ENCODE data around the gene ISYNA1. TPM values are rescaled to one million over a fixed set of nuclear protein-coding genes. Genes with fewer than 3 reads are reported as not detected.
A peak's percentile ranks its signal among the peaks of the same experiment; 100 is the strongest.

The ISYNA1 gene
- total and polyA plus RNA-seq, 7 donors = 6.3 to 17.0 (median 9.8) TPM

- ATAC-seq (peak in 3 of 4 donors; percentile 8 to 13 (median 9)), DNase-seq (no peak)
- Histone ChIP-seq H3K4me1 (peaks cover 18% of the 10 kb centered on the region), H3K4me3 (no peak overlapping the region), H3K27ac (no peak overlapping the region), H3K36me3 (ENCODE audit: insufficient read depth in 1 of 2, low read depth in 1 of 2) (peaks cover 0 to 19% of the 10 kb centered on the region in 2 donors), H3K27me3 (ENCODE audit: insufficient read depth in 3 of 3, low read length in 2 of 3) (peaks cover 0 to 8% (median 6%) of the 10 kb centered on the region in 3 donors), H3K9me3 (no peaks in the 10 kb centered on the region)
- no peak for TF ChIP-seq CTCF (IDR thresholded peaks at IDR 0.05)
- intact Hi-C loops (cut with DNase I) = no loop called here
- 56 to 64% (median 63%) methylated on average over 13 of the region's 13 CpGs for WGBS, 3 donors
Observed at GRCh38 chr19:18439025-18439909, 1.3 kb upstream of the ISYNA1 start.

GRCh38 chr19:18438331-18439024 lies 545 bp upstream of the ISYNA1 start:
- Histone ChIP-seq H3K27me3 (ENCODE audit: insufficient read depth in 3 of 3, low read length in 2 of 3) (peaks cover 0 to 8% (median 6%) of the 10 kb centered on the region in 3 donors), H3K4me3 (peak overlapping the region; percentile 68), H3K36me3 (ENCODE audit: insufficient read depth in 1 of 2, low read depth in 1 of 2) (peaks cover 0 to 11% of the 10 kb centered on the region in 2 donors), H3K4me1 (peaks cover 18% of the 10 kb centered on the region), H3K27ac (peak overlapping the region; percentile 50), H3K9me3 (no peaks in the 10 kb centered on the region)
- peak; percentile 9 to 25 (median 12) for ATAC-seq
- TF ChIP-seq CTCF (IDR thresholded peaks at IDR 0.05) = no peak
- 18 to 24% (median 22%) methylated on average over 20 to 24 of the region's 24 CpGs for WGBS, 3 donors
- peak in 1 of 2 donors; percentile 67 for DNase-seq
- intact Hi-C loops (cut with DNase I) = no loop called here

- no peaks in the 10 kb centered on the region for H3K9me3 ChIP-seq
- intact Hi-C loops (cut with DNase I) = no loop called here
- DNase-seq (peak; percentile 74 to 83), ATAC-seq (peak; percentile 8 to 21 (median 10))
- peak overlapping the region; percentile 9 for H3K27ac ChIP-seq
- H3K4me1 ChIP-seq = peaks cover 18% of the 10 kb centered on the region
- WGBS, 3 donors = 24 to 34% (median 31%) methylated on average over 53 to 67 of the region's 67 CpGs
- TF ChIP-seq CTCF (IDR thresholded peaks at IDR 0.05) = no peak
- H3K36me3 ChIP-seq (ENCODE audit: insufficient read depth in 1 of 2, low read depth in 1 of 2) = no peaks in the 10 kb centered on the region
- peak overlapping the region; percentile 68 for H3K4me3 ChIP-seq
- H3K27me3 ChIP-seq (ENCODE audit: insufficient read depth in 3 of 3, low read length in 2 of 3) = peaks cover 0 to 13% (median 6%) of the 10 kb centered on the region in 3 donors
Observed at GRCh38 chr19:18436671-18437490, 1.1 kb downstream of the ISYNA1 start.

GRCh38 chr19:18435842-18436670 lies 1.9 kb downstream of the ISYNA1 start:
- intact Hi-C loops (cut with DNase I) = no loop called here
- no peak for TF ChIP-seq CTCF (IDR thresholded peaks at IDR 0.05)
- H3K27ac ChIP-seq = no peak overlapping the region
- DNase-seq = peak in 1 of 2 donors; percentile 56
- ATAC-seq = no peak
- peaks cover 0 to 13% (median 6%) of the 10 kb centered on the region in 3 donors for H3K27me3 ChIP-seq (ENCODE audit: insufficient read depth in 3 of 3, low read length in 2 of 3)
- 84 to 87% (median 85%) methylated on average over 46 of the region's 46 CpGs for WGBS, 3 donors
- no peak overlapping the region for H3K4me3 ChIP-seq
- peaks cover 18% of the 10 kb centered on the region for H3K4me1 ChIP-seq
- no peaks in the 10 kb centered on the region for H3K9me3 ChIP-seq
- H3K36me3 ChIP-seq (ENCODE audit: insufficient read depth in 1 of 2, low read depth in 1 of 2) = no peaks in the 10 kb centered on the region
